GM19452 (cell line): Measurements from ENCODE around the gene FRMD4A.

Experiments used
- ATAC-seq: cut with Tn5 transposase; IDR thresholded peaks from one replicate; pipeline ENCODE4 v1.9.1; 2021; ENCODE audit not compliant: unreplicated experiment

Gene FRMD4A

GRCh38 chr10:13597909-13598308, 732.8 kb downstream of the FRMD4A start:
- ATAC-seq, result no peak

DNA sequence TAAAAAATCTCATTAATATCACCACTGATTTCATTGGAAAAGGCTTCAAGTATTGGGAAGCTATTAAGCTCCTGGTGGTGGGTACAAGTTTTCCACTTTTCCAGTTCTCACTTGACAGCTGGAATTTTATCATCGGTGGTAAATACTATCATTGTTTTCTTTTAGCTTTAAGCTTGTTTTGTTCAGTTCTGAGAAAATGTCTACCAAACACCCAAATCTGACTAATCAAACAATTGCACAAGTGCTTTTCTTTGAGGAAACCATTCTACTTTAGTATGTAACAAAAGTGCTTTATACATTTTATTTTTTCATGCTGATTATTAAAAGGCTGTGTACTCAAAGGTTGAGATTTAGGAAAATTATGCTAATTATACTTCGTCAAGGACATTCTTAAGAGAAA, 736.1 kb downstream of the FRMD4A start:
- ATAC-seq, result no peak
